Keratinocyte (primary cell): ENCODE measurements around the gene C1RL. TPM values are rescaled to one million over a fixed set of nuclear protein-coding genes. Genes with fewer than 3 reads are reported as not detected.

ENCODE experiments used
- DNase-seq: peaks from one replicate; pipeline ENCODE4 v3.0.0-alpha.2; 2011; ENCODE audit warnings: low read depth, missing footprints, low spot score
- FAIRE-seq: peaks from 2 replicates; lab custom pipeline; 2011; peaks lifted over from hg19 to GRCh38; lab: Jason Lieb, UNC
- H2AFZ ChIP-seq: 2 replicates; pipeline ENCODE4 v1.6.0; 2012; ENCODE audit warnings: low read length, control low read depth, inconsistent platforms; ENCODE audit not compliant: control insufficient read depth
- H3K27ac ChIP-seq: 2 replicates; pipeline ENCODE4 v1.5.1; 2011; ENCODE audit warnings: low read length; ENCODE audit not compliant: control insufficient read depth, insufficient read depth
- H3K27me3 ChIP-seq: 3 replicates; pipeline ENCODE4 v1.6.0; 2011; ENCODE audit warnings: low read length; ENCODE audit not compliant: control insufficient read depth, insufficient read depth; ENCODE audit errors: extremely low read depth
- H3K36me3 ChIP-seq, 2 experiments: 2 replicates in 1 of 2; 3 replicates in 1 of 2; pipeline ENCODE4 v1.5.1; 2011; ENCODE audit warnings: low read length in 2 of 2, mild to moderate bottlenecking in 1 of 2; ENCODE audit not compliant: control insufficient read depth in 2 of 2, insufficient read depth in 2 of 2; ENCODE audit errors: extremely low read depth in 1 of 2
- H3K4me1 ChIP-seq: 3 replicates; pipeline ENCODE4 v1.5.1; 2011; ENCODE audit warnings: low read length; ENCODE audit not compliant: control insufficient read depth, insufficient read depth; ENCODE audit errors: extremely low read depth
- H3K4me2 ChIP-seq: 3 replicates; pipeline ENCODE4 v1.6.0; 2011; ENCODE audit warnings: low read depth, low read length; ENCODE audit not compliant: control insufficient read depth, insufficient read depth; ENCODE audit errors: extremely low read depth
- H3K4me3 ChIP-seq, 3 experiments: fragments of 200-600 bp in 1 of 3; sonication (generic) in 1 of 3; 2 replicates in 2 of 3; 3 replicates in 1 of 3; pipeline ENCODE4 v1.5.1; 2011 to 2016; ENCODE audit warnings: low read length in 3 of 3, mild to moderate bottlenecking in 3 of 3, control low read depth in 2 of 3, inconsistent platforms in 1 of 3, low read depth in 1 of 3, mixed read lengths in 1 of 3, mixed run types in 1 of 3, moderate library complexity in 1 of 3; ENCODE audit not compliant: control insufficient read depth in 2 of 3, insufficient read depth in 2 of 3; ENCODE audit errors: extremely low read depth in 1 of 3
- H3K79me2 ChIP-seq: 2 replicates; pipeline ENCODE4 v1.6.0; 2012; ENCODE audit warnings: low read length; ENCODE audit not compliant: control insufficient read depth, insufficient read depth
- H3K9ac ChIP-seq: 3 replicates; pipeline ENCODE4 v1.6.0; 2011; ENCODE audit warnings: low read length; ENCODE audit not compliant: control insufficient read depth, insufficient read depth; ENCODE audit errors: extremely low read depth
- H3K9me1 ChIP-seq: 3 replicates; pipeline ENCODE4 v1.6.0; 2011; ENCODE audit warnings: low read length; ENCODE audit not compliant: control insufficient read depth, insufficient read depth; ENCODE audit errors: extremely low read depth
- H3K9me3 ChIP-seq: 2 replicates; pipeline ENCODE4 v1.5.1; 2012; ENCODE audit warnings: low read depth, low read length; ENCODE audit not compliant: control insufficient read depth
- H4K20me1 ChIP-seq: 3 replicates; pipeline ENCODE4 v1.6.0; 2011; ENCODE audit warnings: low read length; ENCODE audit not compliant: control insufficient read depth, insufficient read depth; ENCODE audit errors: extremely low read depth
- CTCF ChIP-seq, 3 experiments: IDR thresholded peaks in 1 of 3; conservative IDR thresholded peaks in 1 of 3; optimal IDR thresholded peaks in 1 of 3; 2 replicates in 2 of 3; 3 replicates in 1 of 3; pipeline versions ENCODE3 to v1.5.1; 2011; ENCODE audit warnings: low read length in 3 of 3, mild to moderate bottlenecking in 3 of 3, moderate library complexity in 2 of 3, control low read depth in 1 of 3, inconsistent platforms in 1 of 3; ENCODE audit not compliant: insufficient read depth in 2 of 3; ENCODE audit errors: extremely low read depth in 1 of 3
- EZH2 ChIP-seq: IDR thresholded peaks from one replicate; pipeline ENCODE4 v1.6.1; 2012; ENCODE audit warnings: inconsistent platforms, mild to moderate bottlenecking, low read length, moderate library complexity
- dilution Hi-C: fragments of 300-500 bp; cut with MboI; formaldehyde crosslinking; loops from one replicate; pipeline ENCODE4 v1.7.0; 2020; ENCODE audit warnings: low sequenced_read_pairs; ENCODE audit not compliant: extremely low pct_ligation_motif_present
- polyA plus RNA-seq, 5 experiments: library from polyadenylated mRNA; depleted of rRNA in 3 of 5; stranded (reverse) in 3 of 5; stranded (forward) in 1 of 5; unstranded in 1 of 5; fragments of >200 nt; gene quantifications; 1 replicate in 1 of 5; 2 replicates in 3 of 5; 3 replicates in 1 of 5; pipeline versions ENCODE4 v1.2.1 to v1.2.3, GENCODE V29; 2011 to 2012; ENCODE audit warnings: missing spikeins in 2 of 5, low read depth in 1 of 5, low replicate concordance in 1 of 5

The C1RL gene
- polyA plus RNA-seq, 1 donor (not counting 4 experiments of a cell fraction or from before 2014, with no cell fraction given): 9.3 TPM

GRCh38 chr12:7125632-7126227 lies 16.7 kb upstream of the C1RL start:
- no peaks in the 10 kb centered on the region for H3K27me3 ChIP-seq
- H3K9me3 ChIP-seq: no peaks in the 10 kb centered on the region
- TF ChIP-seq EZH2 (no peak), CTCF (optimal IDR thresholded peaks at IDR 0.05 in 1 of 3, IDR thresholded peaks at IDR 0.05 in 1 of 3, conservative IDR thresholded peaks at IDR 0.05 in 1 of 3; ENCODE audit: extremely low read depth in 1 of 3, insufficient read depth in 2 of 3, low read length in 3 of 3) (no peak)
- H2AFZ ChIP-seq: no peak overlapping the region
- H3K9ac ChIP-seq: no peak overlapping the region
- FAIRE-seq: no peak
- H3K36me3 ChIP-seq: peaks cover 0 to 8% of the 10 kb centered on the region in 2 experiments
- H3K4me3 ChIP-seq: no peak overlapping the region
- DNase-seq: no peak
- H3K9me1 ChIP-seq: no peaks in the 10 kb centered on the region
- H3K4me2 ChIP-seq: no peak overlapping the region
- dilution Hi-C loops: no loop called here
- H3K79me2 ChIP-seq: no peaks in the 10 kb centered on the region
- H3K27ac ChIP-seq: no peak overlapping the region
- H4K20me1 ChIP-seq: peaks cover 2% of the 10 kb centered on the region
- peaks cover 10% of the 10 kb centered on the region for H3K4me1 ChIP-seq

DNA sequence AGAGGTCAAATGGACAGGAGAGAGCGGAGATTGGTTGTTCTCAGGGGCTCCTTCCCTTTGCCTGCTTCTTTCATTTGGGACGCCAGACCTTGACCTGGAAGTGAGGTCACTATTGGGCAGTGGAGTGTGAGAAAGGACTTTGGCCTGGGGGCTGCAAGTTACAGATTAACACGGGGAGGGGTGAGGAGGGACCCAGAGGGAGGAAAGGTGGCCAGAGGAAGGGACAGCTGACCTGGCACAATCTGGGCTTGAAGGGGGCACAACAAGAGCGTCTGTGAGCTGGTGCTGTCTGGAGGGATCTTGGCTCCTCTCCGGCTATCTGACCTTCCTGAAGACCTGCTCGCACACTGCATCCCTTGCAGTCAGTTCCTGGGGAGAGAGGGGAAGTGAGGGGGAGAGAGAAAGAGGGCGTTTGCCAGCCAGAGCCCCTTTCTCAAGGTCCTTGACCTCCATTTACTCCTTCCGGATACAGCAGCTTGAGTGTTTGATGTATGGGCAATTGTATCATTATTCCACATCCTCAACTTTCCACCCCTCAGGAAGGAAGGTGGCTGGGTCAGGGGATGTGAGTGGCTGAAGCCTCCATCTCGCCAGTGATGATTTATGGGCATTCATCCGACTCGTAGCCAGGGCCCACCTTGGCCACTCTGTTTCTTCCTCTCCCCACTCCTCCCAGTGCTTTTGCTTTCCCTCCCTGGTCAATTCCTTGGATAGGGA lies 14.9 kb upstream of the C1RL start:
- H3K9me3 ChIP-seq: no peaks in the 10 kb centered on the region
- H3K27me3 ChIP-seq: no peaks in the 10 kb centered on the region
- no peak overlapping the region for H2AFZ ChIP-seq
- no peaks in the 10 kb centered on the region for H3K9me1 ChIP-seq
- H3K4me2 ChIP-seq: no peak overlapping the region
- DNase-seq (no peak), FAIRE-seq (no peak)
- no peak overlapping the region for H3K9ac ChIP-seq
- no peaks in the 10 kb centered on the region for H3K4me1 ChIP-seq
- H4K20me1 ChIP-seq: no peaks in the 10 kb centered on the region
- dilution Hi-C loops: no loop called here
- no peak overlapping the region for H3K4me3 ChIP-seq
- TF ChIP-seq EZH2: no peak
- TF ChIP-seq CTCF (optimal IDR thresholded peaks at IDR 0.05 in 1 of 3, IDR thresholded peaks at IDR 0.05 in 1 of 3, conservative IDR thresholded peaks at IDR 0.05 in 1 of 3; ENCODE audit: extremely low read depth in 1 of 3, insufficient read depth in 2 of 3, low read length in 3 of 3): no peak
- no peaks in the 10 kb centered on the region for H3K79me2 ChIP-seq
- H3K36me3 ChIP-seq: peaks cover 0 to 9% of the 10 kb centered on the region in 2 experiments
- no peak overlapping the region for H3K27ac ChIP-seq
